Adrenal gland (tissue), 12 donors: ENCODE measurements around the gene GBF1. TPM values are rescaled to one million over a fixed set of nuclear protein-coding genes. Genes with fewer than 3 reads are reported as not detected.

ENCODE experiments used
- DNase-seq, 7 donors: peaks; one replicate each; pipeline ENCODE4 v3.0.0-alpha.2; 2019 to 2020
- H3K27ac ChIP-seq, 5 donors: fragments of 200-600 bp; sonication (generic) in 4 of 5; 1 replicate in 3 of 5; 2 replicates in 2 of 5; pipeline versions ENCODE4 v1.5.1 to v1.8.0; 2016 to 2020; ENCODE audit warnings: mild to moderate bottlenecking in 1 of 5
- H3K27me3 ChIP-seq: fragments of 200-600 bp; 2 replicates; pipeline ENCODE4 v1.8.0; 2021
- H3K36me3 ChIP-seq, 2 donors: fragments of 200-600 bp; replicated peaks in 1 of 2; 1 replicate in 1 of 2; 2 replicates in 1 of 2; pipeline versions ENCODE4 v1.5.1 to v1.8.0; 2018 to 2022
- H3K4me1 ChIP-seq, 2 donors: fragments of 200-600 bp; replicated peaks in 1 of 2; 1 replicate in 1 of 2; 2 replicates in 1 of 2; pipeline versions ENCODE4 v1.5.1 to v1.8.0; 2018 to 2021
- H3K4me3 ChIP-seq, 4 donors: fragments of 200-600 bp; sonication (generic) in 3 of 4; one replicate each; pipeline ENCODE4 v1.5.1; 2016 to 2018
- H3K9me3 ChIP-seq, 3 donors: fragments of 200-600 bp; sonication (generic) in 1 of 3; replicated peaks in 1 of 3; 1 replicate in 2 of 3; 2 replicates in 1 of 3; pipeline versions ENCODE4 v1.5.1 to v1.8.0; 2016 to 2021
- CTCF ChIP-seq, 6 experiments: fragments of 450-650 bp in 4 of 6; fragments of 200-600 bp in 2 of 6; sonication (generic) in 1 of 6; IDR thresholded peaks; 1 replicate in 5 of 6; 2 replicates in 1 of 6; pipeline versions ENCODE4 v1.5.1 to v1.8.0; 2016 to 2021; ENCODE audit warnings: antibody characterized with exemption in 6 of 6, mild to moderate bottlenecking in 2 of 6, moderate library complexity in 1 of 6
- POLR2A ChIP-seq, 2 donors: fragments of 450-650 bp; IDR thresholded peaks; one replicate each; pipeline ENCODE4 v1.6.1; 2017; ENCODE audit warnings: antibody characterized with exemption in 2 of 2, mild to moderate bottlenecking in 2 of 2, moderate library complexity in 1 of 2
- WGBS, 4 donors: extraction: QIAGEN DNeasy Blood & Tissue Kit in 2 of 4; methylation state at CpG; one replicate each; pipeline versions ENCODE4 v1.1.5 to v1.1.7; 2013 to 2017; 5-methylcytosine and 5-hydroxymethylcytosine counted together
- intact Hi-C, 2 donors: fragments of 100-400 bp; cut with DNase I; formaldehyde crosslinking; loops; one replicate each; pipeline versions ENCODE4 v1.14.1 to v1.15.0; 2022 to 2023
- polyA plus RNA-seq, 3 donors: library from polyadenylated mRNA; stranded (reverse); fragments of 200-250 nt in 2 of 3; fragments of 350-450 nt in 1 of 3; fragmentation: Illumina TruSeq in 1 of 3; extraction: RNeasy Lipid Tissue Mini Kit (QIAGEN cat#74804) in 1 of 3; gene quantifications; one replicate each; pipeline ENCODE4 v1.2.3, GENCODE V29; 2013 to 2014
- total RNA-seq, 9 donors: library from RNA; depleted of rRNA in 4 of 9; stranded (reverse); fragments of >200 nt in 4 of 9; fragments of 120-200 nt in 1 of 9; fragmentation: NEBNext Ultra II Directional in 1 of 9; extraction: Animal tissue kit (Norgen Biotek cat#: 25700) in 1 of 9; gene quantifications; one replicate each; pipeline versions ENCODE4 v1.1.0 to v1.2.4, GENCODE V29; 2013 to 2023
- donor health status: healthy with polysubstance abuse.
- donor health status: Bipolar disorder and iron deficiency.
- donor health status: DM: yes; HTN: yes; CAD: no.
- donor health status: DM: no; HTN: no; CAD: no.
- donor health status: DM: no; HTN: no; CAD: no.
- donor health status: DM: yes; HTN: yes; CAD: no.

The GBF1 gene
- total and polyA plus RNA-seq, 12 donors, result 16.4 to 46.1 (median 37.7) TPM

GRCh38 chr10:102316421-102316820 is 71.1 kb downstream of the GBF1 start:
- H3K27ac ChIP-seq, result no peak overlapping the region
- H3K9me3 ChIP-seq, result no peaks in the 10 kb centered on the region
- peaks cover 0 to 19% of the 10 kb centered on the region in 2 donors for H3K4me1 ChIP-seq
- WGBS, 4 donors, result 47 to 71% (median 62%) methylated on average over 1 of the region's 1 CpG
- intact Hi-C loops, result no loop called here
- no peak overlapping the region for H3K4me3 ChIP-seq
- DNase-seq, result no peak
- H3K27me3 ChIP-seq, result no peaks in the 10 kb centered on the region
- H3K36me3 ChIP-seq, result no peaks in the 10 kb centered on the region
- TF ChIP-seq CTCF (IDR thresholded peaks at IDR 0.05) (no peak), POLR2A (IDR thresholded peaks at IDR 0.05) (no peak)

- Histone ChIP-seq H3K36me3 (no peaks in the 10 kb centered on the region), H3K27me3 (no peaks in the 10 kb centered on the region), H3K4me3 (no peak overlapping the region), H3K9me3 (no peaks in the 10 kb centered on the region), H3K27ac (no peak overlapping the region), H3K4me1 (no peaks in the 10 kb centered on the region)
- intact Hi-C loops, result no loop called here
- no peak for TF ChIP-seq CTCF (IDR thresholded peaks at IDR 0.05)
- TF ChIP-seq POLR2A (IDR thresholded peaks at IDR 0.05), result no peak
- WGBS, 4 donors, result 73 to 88% (median 85%) methylated on average over 2 of the region's 2 CpGs
- DNase-seq, result no peak
Measured at GRCh38 chr10:102322914-102323313, 77.6 kb downstream of the GBF1 start.

- no peaks in the 10 kb centered on the region for H3K36me3 ChIP-seq
- no peak overlapping the region for H3K27ac ChIP-seq
- no peaks in the 10 kb centered on the region for H3K27me3 ChIP-seq
- TF ChIP-seq CTCF (IDR thresholded peaks at IDR 0.05), result no peak
- no peak for TF ChIP-seq POLR2A (IDR thresholded peaks at IDR 0.05)
- H3K4me1 ChIP-seq, result peaks cover 0 to 9% of the 10 kb centered on the region in 2 donors
- WGBS, 4 donors, result 78 to 84% (median 79%) methylated on average over 3 of the region's 3 CpGs
- intact Hi-C loops, result no loop called here
- H3K9me3 ChIP-seq, result no peaks in the 10 kb centered on the region
- no peak for DNase-seq
- H3K4me3 ChIP-seq, result no peak overlapping the region
Measured at GRCh38 chr10:102324061-102324460, 78.7 kb downstream of the GBF1 start.

GRCh38 chr10:102326031-102326430 is 80.7 kb downstream of the GBF1 start:
- no peaks in the 10 kb centered on the region for H3K9me3 ChIP-seq
- no peaks in the 10 kb centered on the region for H3K27me3 ChIP-seq
- no peak overlapping the region for H3K27ac ChIP-seq
- H3K4me3 ChIP-seq, result no peak overlapping the region
- 87 to 99% (median 95%) methylated on average over 4 of the region's 4 CpGs for WGBS, 4 donors
- H3K36me3 ChIP-seq, result no peaks in the 10 kb centered on the region
- peaks cover 0 to 12% of the 10 kb centered on the region in 2 donors for H3K4me1 ChIP-seq
- intact Hi-C loops, result no loop called here
- DNase-seq, result no peak
- TF ChIP-seq POLR2A (IDR thresholded peaks at IDR 0.05) (no peak), CTCF (IDR thresholded peaks at IDR 0.05) (no peak)
